ENCODE measurements around the gene LGALS9B.
"Not testable (repeated sequence)": the region's sequence is repeated elsewhere in the genome, so short reads cannot be mapped to it uniquely, and the experiment has no call there.

Gene LGALS9B

GRCh38 chr17:20467447-20467846 is at the start of gene LGALS9B:
TSS of gene LGALS9B (minus strand) at chr17:20467539. CDS start at chr17:20467470, 69 bp downstream.
- not testable (repeated sequence) for DNase-seq

GRCh38 chr17:20516986-20517385 is 49.6 kb upstream of the LGALS9B start:
- not testable (repeated sequence) for DNase-seq

GRCh38 chr17:20515099-20515498 is 47.8 kb upstream of the LGALS9B start:
- not testable (repeated sequence) for DNase-seq

GRCh38 chr17:20513539-20513938 is 46.2 kb upstream of the LGALS9B start:
- DNase-seq: not testable (repeated sequence)

- not testable (repeated sequence) for DNase-seq
Measured at GRCh38 chr17:20512378-20512777, 45.0 kb upstream of the LGALS9B start.

- DNase-seq: not testable (repeated sequence)
Measured at GRCh38 chr17:20511778-20512177, 44.4 kb upstream of the LGALS9B start.

GRCh38 chr17:20505333-20505732 is 38.0 kb upstream of the LGALS9B start:
- not testable (repeated sequence) for DNase-seq

- not testable (repeated sequence) for DNase-seq
Measured at GRCh38 chr17:20504388-20505066, 37.2 kb upstream of the LGALS9B start.

GRCh38 chr17:20501896-20502295 is 34.6 kb upstream of the LGALS9B start:
- not testable (repeated sequence) for DNase-seq

- DNase-seq: not testable (repeated sequence)
Measured at GRCh38 chr17:20500346-20500745, 33.0 kb upstream of the LGALS9B start.

- DNase-seq: not testable (repeated sequence)
Measured at GRCh38 chr17:20495420-20495819, 28.1 kb upstream of the LGALS9B start.

- DNase-seq: not testable (repeated sequence)
Measured at GRCh38 chr17:20494735-20495134, 27.4 kb upstream of the LGALS9B start.

GRCh38 chr17:20494147-20494546 is 26.8 kb upstream of the LGALS9B start:
- DNase-seq: not testable (repeated sequence)

- DNase-seq: not testable (repeated sequence)
Measured at GRCh38 chr17:20492971-20493370, 25.6 kb upstream of the LGALS9B start.

GRCh38 chr17:20492099-20492498 is 24.8 kb upstream of the LGALS9B start:
- DNase-seq: not testable (repeated sequence)

- not testable (repeated sequence) for DNase-seq
Measured at GRCh38 chr17:20484930-20485329, 17.6 kb upstream of the LGALS9B start.

- not testable (repeated sequence) for DNase-seq
Measured at GRCh38 chr17:20479889-20480591, 12.7 kb upstream of the LGALS9B start.

GRCh38 chr17:20477398-20478071 is 10.2 kb upstream of the LGALS9B start:
- not testable (repeated sequence) for DNase-seq

GRCh38 chr17:20475137-20475831 is 7.9 kb upstream of the LGALS9B start:
- not testable (repeated sequence) for DNase-seq

GRCh38 chr17:20474081-20474480 is 6.7 kb upstream of the LGALS9B start:
- DNase-seq: not testable (repeated sequence)

- DNase-seq: not testable (repeated sequence)
Measured at GRCh38 chr17:20469946-20470345, 2.6 kb upstream of the LGALS9B start.

GRCh38 chr17:20469107-20469506 is 1.8 kb upstream of the LGALS9B start:
- not testable (repeated sequence) for DNase-seq

GRCh38 chr17:20466999-20467398 is 340 bp downstream of the LGALS9B start:
- DNase-seq: not testable (repeated sequence)

Measured in amniotic stem cell (primary cell).